Heart right ventricle (tissue), 16 donors: ENCODE data around the gene AP2A2. TPM values are rescaled to one million over a fixed set of nuclear protein-coding genes. Genes with fewer than 3 reads are reported as not detected.

ENCODE experiments used
- ATAC-seq, 8 donors: fragments of 200-7000 bp; cut with Tn5 transposase; one replicate each; pipeline ENCODE4 v1.9.1; 2020; ENCODE audit warnings: mild to moderate bottlenecking in 8 of 8, moderate library complexity in 8 of 8, moderate number of reproducible peaks in 1 of 8
- DNase-seq, 2 donors: peaks; one replicate each; pipeline ENCODE4 v3.0.0-alpha.2; 2020
- H3K27ac ChIP-seq, 10 donors: fragments of 200-600 bp; sonication (generic) in 2 of 10; one replicate each; pipeline versions ENCODE4 v1.5.0 to v1.8.0; 2020 to 2022; ENCODE audit warnings: mild to moderate bottlenecking in 3 of 10
- H3K27me3 ChIP-seq, 7 donors: fragments of 200-600 bp; one replicate each; pipeline ENCODE4 v1.8.0; 2021 to 2022; ENCODE audit warnings: mild to moderate bottlenecking in 2 of 7
- H3K36me3 ChIP-seq, 9 donors: fragments of 200-600 bp; sonication (generic) in 1 of 9; one replicate each; pipeline versions ENCODE4 v1.5.0 to v1.8.0; 2020 to 2022; ENCODE audit warnings: mild to moderate bottlenecking in 2 of 9
- H3K4me1 ChIP-seq, 9 donors: fragments of 200-600 bp; sonication (generic) in 1 of 9; one replicate each; pipeline versions ENCODE4 v1.5.0 to v1.8.0; 2020 to 2022; ENCODE audit warnings: mild to moderate bottlenecking in 4 of 9
- H3K4me3 ChIP-seq, 10 donors: fragments of 200-600 bp; sonication (generic) in 2 of 10; one replicate each; pipeline versions ENCODE4 v1.5.0 to v1.8.0; 2020 to 2022; ENCODE audit warnings: mild to moderate bottlenecking in 7 of 10, moderate library complexity in 2 of 10
- H3K9me3 ChIP-seq, 11 donors: fragments of 200-600 bp in 10 of 11; sonication (generic) in 2 of 11; one replicate each; pipeline versions ENCODE4 v1.5.0 to v1.8.0; 2013 to 2022; ENCODE audit warnings: mild to moderate bottlenecking in 2 of 11, control low read depth in 1 of 11, moderate library complexity in 1 of 11
- WGBS, 2 donors: extraction: QIAGEN DNeasy Blood & Tissue Kit; methylation state at CpG; one replicate each; pipeline ENCODE4 v1.1.7; 2013; ENCODE audit warnings: inconsistent platforms in 1 of 2; 5-methylcytosine and 5-hydroxymethylcytosine counted together
- intact Hi-C, 10 donors: fragments of 100-400 bp; cut with DNase I; formaldehyde crosslinking; loops; one replicate each; pipeline versions ENCODE4 v1.11.1 to v1.14.2; 2022
- polyA plus RNA-seq, 2 donors: library from polyadenylated mRNA; stranded (reverse); fragments of 200-250 nt; gene quantifications; one replicate each; pipeline ENCODE4 v1.2.3, GENCODE V29; 2013
- total RNA-seq, 10 donors: library from RNA; stranded (reverse); fragmentation: NEBNext Ultra II Directional in 3 of 10; extraction: Animal tissue kit (Norgen Biotek cat#: 25700) in 3 of 10; gene quantifications; one replicate each; pipeline versions ENCODE4 v1.2.1 to v1.2.4, GENCODE V29; 2021 to 2023
- TF ChIP-seq, protein P1 (sequence below), 9 donors: fragments of 200-600 bp; sonication (generic) in 2 of 9; IDR thresholded peaks; one replicate each; pipeline versions ENCODE4 v1.5.0 to v1.8.0; 2021 to 2022; ENCODE audit warnings: antibody characterized with exemption in 9 of 9, mild to moderate bottlenecking in 5 of 9, moderate library complexity in 1 of 9
- donor health status: Arrhythmogenic right ventricular cardiomyopathy.
- donor health status: ischemic (EF 13 %, LVEDD 7.1; RV severe dilation, severe dysfunction).
- donor health status: healthy with polysubstance abuse.
- donor health status: DM: no; HTN: yes; CAD: no.
- donor health status: DM: no; HTN: no; CAD: no.
- donor health status: ischemic (EF 25% LVEDD 6.9; RV normal size, moderate dysfunction).
- donor health status: ischemic (EF 25% LVEDD 5.7; RV mildly dilated, moderate dysfunction).
- donor health status: healthy.
- donor health status: DM: yes; HTN: yes; CAD: no.
- donor health status: Ischemic cardiomyopathy.
- donor health status: ischemic (EF 35%, LVEDD 5.7; RV mildly dilated, moderate dysfunction).
- donor health status: nonischemic (EF 11% LVEDD 7.7; RV severe dilation, severe dysfunction).
- donor health status: DM: yes; HTN: yes; CAD: no.
- donor health status: PGD.
- donor health status: ischemic (EF 29% LVEDD 5.4; RV normal size, mild dysfunction).
- donor health status: nonischemic (EF 23%, LVEDD 6.1; RV moderate dilation, normal function).

The AP2A2 gene
- total and polyA plus RNA-seq, 12 donors = 24.3 to 58.4 (median 37.4) TPM

DNA sequence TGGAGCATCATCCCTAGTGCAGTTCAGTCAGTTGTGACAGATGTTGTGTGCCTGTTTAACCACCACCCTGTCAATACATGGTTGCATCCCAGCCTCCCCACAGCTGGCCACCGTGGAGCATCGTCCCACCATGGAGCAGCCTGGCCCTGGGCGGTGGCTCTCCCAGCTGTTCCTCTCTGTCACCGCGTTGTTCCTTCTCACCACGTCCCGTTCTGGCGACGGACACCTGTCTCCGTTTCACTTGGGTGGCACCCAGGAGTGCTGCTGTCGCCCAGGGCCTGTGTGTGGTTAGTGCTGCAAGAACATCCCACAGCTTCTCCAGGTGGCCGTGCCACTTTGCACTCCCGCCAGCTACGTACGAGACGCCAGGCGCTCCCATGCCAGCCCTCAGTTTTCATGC is 84.3 kb downstream of the AP2A2 start:
- H3K9me3 ChIP-seq = no peaks in the 10 kb centered on the region
- H3K36me3 ChIP-seq = peaks cover 0 to 94% (median 40%) of the 10 kb centered on the region in 9 donors
- H3K4me1 ChIP-seq = peaks cover 0 to 15% (median 0%) of the 10 kb centered on the region in 9 donors
- intact Hi-C loops = no loop called here
- TF ChIP-seq, protein P1, sequence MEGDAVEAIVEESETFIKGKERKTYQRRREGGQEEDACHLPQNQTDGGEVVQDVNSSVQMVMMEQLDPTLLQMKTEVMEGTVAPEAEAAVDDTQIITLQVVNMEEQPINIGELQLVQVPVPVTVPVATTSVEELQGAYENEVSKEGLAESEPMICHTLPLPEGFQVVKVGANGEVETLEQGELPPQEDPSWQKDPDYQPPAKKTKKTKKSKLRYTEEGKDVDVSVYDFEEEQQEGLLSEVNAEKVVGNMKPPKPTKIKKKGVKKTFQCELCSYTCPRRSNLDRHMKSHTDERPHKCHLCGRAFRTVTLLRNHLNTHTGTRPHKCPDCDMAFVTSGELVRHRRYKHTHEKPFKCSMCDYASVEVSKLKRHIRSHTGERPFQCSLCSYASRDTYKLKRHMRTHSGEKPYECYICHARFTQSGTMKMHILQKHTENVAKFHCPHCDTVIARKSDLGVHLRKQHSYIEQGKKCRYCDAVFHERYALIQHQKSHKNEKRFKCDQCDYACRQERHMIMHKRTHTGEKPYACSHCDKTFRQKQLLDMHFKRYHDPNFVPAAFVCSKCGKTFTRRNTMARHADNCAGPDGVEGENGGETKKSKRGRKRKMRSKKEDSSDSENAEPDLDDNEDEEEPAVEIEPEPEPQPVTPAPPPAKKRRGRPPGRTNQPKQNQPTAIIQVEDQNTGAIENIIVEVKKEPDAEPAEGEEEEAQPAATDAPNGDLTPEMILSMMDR (IDR thresholded peaks at IDR 0.05) = no peak
- no peak overlapping the region for H3K4me3 ChIP-seq
- no peak overlapping the region for H3K27ac ChIP-seq
- ATAC-seq (no peak), DNase-seq (no peak)
- H3K27me3 ChIP-seq = no peaks in the 10 kb centered on the region
- 94 to 95% methylated on average over 17 of the region's 17 CpGs for WGBS, 2 donors

DNA sequence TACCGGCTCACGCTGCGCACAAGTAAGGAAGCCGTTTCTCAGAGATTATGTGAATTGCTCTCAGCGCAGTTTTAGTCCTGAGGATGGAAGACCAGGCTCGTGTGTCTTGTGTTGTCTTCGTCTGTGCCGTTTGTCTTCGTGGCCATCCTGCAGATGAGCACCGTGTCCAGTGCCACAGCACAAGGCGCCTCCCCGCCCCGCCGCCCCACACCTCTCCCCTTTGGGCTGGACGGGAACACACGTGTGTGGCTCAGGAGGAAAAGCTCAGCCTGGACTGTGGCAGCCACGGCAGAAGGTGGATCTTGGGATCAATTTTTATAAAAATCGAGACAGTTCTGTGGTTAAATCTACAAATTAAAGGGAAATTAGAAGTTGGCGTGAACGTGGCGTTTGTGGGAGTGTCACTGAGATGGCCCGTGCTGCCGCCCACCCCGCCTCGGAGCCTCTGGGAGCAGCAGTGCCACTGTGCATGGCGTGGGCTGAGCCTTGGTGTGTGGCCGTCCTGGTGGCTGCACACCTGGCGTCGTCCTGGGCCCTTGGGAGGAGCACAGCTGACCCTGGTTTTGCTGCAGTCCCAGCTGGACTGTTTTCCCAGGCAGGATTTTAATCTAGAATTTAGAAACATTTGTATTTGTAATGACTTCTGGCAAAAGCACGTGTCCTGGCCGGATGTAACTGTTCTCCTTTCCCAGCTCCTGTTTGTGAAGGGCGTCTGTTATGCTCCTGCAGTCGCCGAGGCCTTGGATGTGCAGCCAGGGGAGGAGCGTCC is 85.1 kb downstream of the AP2A2 start:
- H3K36me3 ChIP-seq = peaks cover 0 to 87% (median 40%) of the 10 kb centered on the region in 9 donors
- TF ChIP-seq, protein P1 (IDR thresholded peaks at IDR 0.05) = no peak
- no peak for ATAC-seq
- no peaks in the 10 kb centered on the region for H3K27me3 ChIP-seq
- DNase-seq = no peak
- 92 to 94% methylated on average over 35 of the region's 35 CpGs for WGBS, 2 donors
- no peak overlapping the region for H3K27ac ChIP-seq
- peaks cover 0 to 15% (median 0%) of the 10 kb centered on the region in 9 donors for H3K4me1 ChIP-seq
- no peaks in the 10 kb centered on the region for H3K9me3 ChIP-seq
- intact Hi-C loops = no loop called here
- H3K4me3 ChIP-seq = no peak overlapping the region

DNA sequence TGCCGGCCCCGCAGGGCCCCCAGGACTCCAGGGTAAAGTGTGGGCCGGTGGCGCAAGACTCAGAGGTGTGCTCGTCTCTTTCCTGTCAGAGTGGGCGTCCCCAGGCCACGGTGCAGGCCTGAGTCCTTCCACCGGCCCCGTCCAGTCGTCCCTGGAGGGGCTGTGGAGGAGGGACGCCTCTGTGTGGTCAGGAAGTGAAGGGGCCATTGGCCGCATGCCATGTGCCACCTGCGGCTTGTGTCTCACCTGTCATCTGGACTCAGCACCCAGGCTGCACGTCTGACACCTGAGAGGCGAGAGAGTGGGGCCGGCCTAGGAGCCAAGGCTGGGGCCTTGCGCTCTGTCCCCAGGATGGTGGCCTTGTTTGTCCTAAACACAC is 85.6 kb downstream of the AP2A2 start:
- WGBS, 2 donors = 88 to 90% methylated on average over 17 of the region's 17 CpGs
- Histone ChIP-seq H3K9me3 (no peaks in the 10 kb centered on the region), H3K4me3 (no peak overlapping the region), H3K27me3 (no peaks in the 10 kb centered on the region), H3K27ac (no peak overlapping the region), H3K36me3 (peaks cover 0 to 81% (median 40%) of the 10 kb centered on the region in 9 donors), H3K4me1 (peaks cover 0 to 9% (median 0%) of the 10 kb centered on the region in 9 donors)
- intact Hi-C loops = no loop called here
- TF ChIP-seq, protein P1 (IDR thresholded peaks at IDR 0.05) = no peak
- ATAC-seq (no peak), DNase-seq (no peak)

DNA sequence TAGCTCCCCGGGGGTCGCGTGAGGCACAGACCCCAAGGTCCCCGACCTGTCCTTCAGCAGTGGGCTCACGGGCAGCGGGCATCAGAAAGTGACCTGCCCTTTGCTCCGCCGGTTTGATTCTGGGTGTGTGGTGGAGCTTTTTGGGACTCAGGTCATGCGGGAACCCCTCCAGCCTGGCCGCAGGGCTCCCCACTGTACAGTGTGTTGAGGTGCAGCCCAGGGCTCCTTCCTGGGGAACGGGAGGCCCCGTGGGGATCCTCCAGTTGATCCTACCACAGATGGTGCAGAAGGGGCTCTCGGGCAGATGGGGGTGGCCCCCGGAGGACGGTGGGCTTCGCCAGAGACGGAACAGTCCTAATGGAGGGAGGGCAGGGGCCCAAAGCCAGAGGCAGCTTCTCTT is 86.6 kb downstream of the AP2A2 start:
- WGBS, 2 donors = 93 to 97% methylated on average over 17 of the region's 17 CpGs

More for the DNA sequence above, 86.6 kb downstream of the AP2A2 start:
- Histone ChIP-seq H3K4me1 (no peaks in the 10 kb centered on the region), H3K4me3 (no peak overlapping the region), H3K27me3 (no peaks in the 10 kb centered on the region), H3K36me3 (peaks cover 0 to 73% (median 36%) of the 10 kb centered on the region in 9 donors), H3K27ac (no peak overlapping the region), H3K9me3 (no peaks in the 10 kb centered on the region)
- TF ChIP-seq, protein P1 (IDR thresholded peaks at IDR 0.05) = no peak
- no peak for DNase-seq
- no peak for ATAC-seq
- intact Hi-C loops = no loop called here
